Hepatic stellate cell (primary cell): ENCODE measurements around the gene UBE2M.
"Not testable (repeated sequence)": the region's sequence is repeated elsewhere in the genome, so short reads cannot be mapped to it uniquely, and the experiment has no call there.

Source experiments
- DNase-seq: peaks from one replicate; pipeline ENCODE4 v3.0.0; 2011; ENCODE audit warnings: low spot score

Gene UBE2M

GRCh38 chr19:58558066-58558622 is at the start of gene UBE2M:
Gene UBE2M, minus strand, starts transcription at chr19:58558611. Its CDS starts 230 bp downstream, at chr19:58558381.
- no peak for DNase-seq

DNA sequence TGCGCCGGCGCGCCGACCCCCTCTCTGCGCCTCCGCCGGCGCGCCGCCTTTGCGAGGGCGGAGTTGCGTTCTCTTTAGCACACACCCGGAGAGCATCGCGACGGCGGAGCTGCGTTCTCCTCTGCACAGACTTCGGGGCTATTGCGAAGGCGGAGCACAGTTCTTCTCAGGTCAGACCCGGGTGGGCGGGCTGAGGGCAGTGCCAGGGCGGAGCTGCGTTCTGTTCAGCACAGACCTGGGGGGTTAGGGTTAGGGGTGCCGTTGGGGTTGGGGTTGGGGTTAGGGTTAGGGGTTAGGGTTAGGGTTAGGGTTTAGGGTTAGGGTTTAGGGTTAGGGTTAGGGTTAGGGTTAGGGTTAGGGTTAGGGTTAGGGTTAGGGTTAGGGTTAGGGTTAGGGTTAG is 48.8 kb upstream of the UBE2M start:
- DNase-seq = not testable (repeated sequence)

GRCh38 chr19:58606251-58606896 is 48.0 kb upstream of the UBE2M start:
- DNase-seq = not testable (repeated sequence)

DNA sequence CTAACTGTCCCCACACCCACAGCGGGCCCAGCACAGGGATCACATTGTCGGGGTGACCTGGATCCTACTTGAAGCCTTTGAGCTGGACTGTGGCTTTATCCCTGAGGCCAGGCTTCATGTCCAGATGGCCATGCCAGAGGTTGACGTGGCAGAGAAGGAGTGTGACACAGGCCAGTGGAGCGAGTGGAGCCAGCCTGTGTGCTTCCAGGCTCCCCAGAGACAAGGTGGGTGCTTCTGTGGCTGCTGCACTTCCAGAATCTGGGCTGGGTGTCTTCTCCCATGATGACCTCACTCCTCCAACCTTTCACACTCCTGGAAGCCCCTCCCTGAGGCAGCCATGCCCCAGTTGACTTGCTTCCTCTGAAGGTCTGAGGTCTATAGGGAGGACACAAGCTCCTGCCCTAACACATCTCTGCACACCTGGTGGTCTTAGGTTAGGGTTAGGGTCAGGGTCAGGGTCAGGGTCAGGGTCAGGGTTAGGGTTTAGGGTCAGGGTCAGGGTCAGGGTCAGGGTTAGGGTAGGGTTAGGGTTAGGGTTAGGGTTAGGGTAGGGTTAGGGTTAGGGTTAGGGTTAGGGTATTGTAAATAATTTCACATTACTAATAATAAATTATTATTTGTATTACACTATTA is 27.8 kb upstream of the UBE2M start:
- no peak for DNase-seq

- DNase-seq = no peak
These were observed 27.2 kb upstream of the UBE2M start for GRCh38 chr19:58585442-58586132.

GRCh38 chr19:58584498-58585441 is 26.4 kb upstream of the UBE2M start:
- DNase-seq = no peak

- DNase-seq = no peak
These were observed 24.6 kb upstream of the UBE2M start for GRCh38 chr19:58582985-58583384.

- peak; percentile 82 for DNase-seq
These were observed 23.1 kb upstream of the UBE2M start for GRCh38 chr19:58581227-58582141.

GRCh38 chr19:58579473-58580142 is 21.2 kb upstream of the UBE2M start:
- no peak for DNase-seq

- DNase-seq = no peak
These were observed 19.9 kb upstream of the UBE2M start for GRCh38 chr19:58578012-58578925.

- not testable (repeated sequence) for DNase-seq
These were observed 19.2 kb upstream of the UBE2M start for GRCh38 chr19:58577581-58577980.

DNA sequence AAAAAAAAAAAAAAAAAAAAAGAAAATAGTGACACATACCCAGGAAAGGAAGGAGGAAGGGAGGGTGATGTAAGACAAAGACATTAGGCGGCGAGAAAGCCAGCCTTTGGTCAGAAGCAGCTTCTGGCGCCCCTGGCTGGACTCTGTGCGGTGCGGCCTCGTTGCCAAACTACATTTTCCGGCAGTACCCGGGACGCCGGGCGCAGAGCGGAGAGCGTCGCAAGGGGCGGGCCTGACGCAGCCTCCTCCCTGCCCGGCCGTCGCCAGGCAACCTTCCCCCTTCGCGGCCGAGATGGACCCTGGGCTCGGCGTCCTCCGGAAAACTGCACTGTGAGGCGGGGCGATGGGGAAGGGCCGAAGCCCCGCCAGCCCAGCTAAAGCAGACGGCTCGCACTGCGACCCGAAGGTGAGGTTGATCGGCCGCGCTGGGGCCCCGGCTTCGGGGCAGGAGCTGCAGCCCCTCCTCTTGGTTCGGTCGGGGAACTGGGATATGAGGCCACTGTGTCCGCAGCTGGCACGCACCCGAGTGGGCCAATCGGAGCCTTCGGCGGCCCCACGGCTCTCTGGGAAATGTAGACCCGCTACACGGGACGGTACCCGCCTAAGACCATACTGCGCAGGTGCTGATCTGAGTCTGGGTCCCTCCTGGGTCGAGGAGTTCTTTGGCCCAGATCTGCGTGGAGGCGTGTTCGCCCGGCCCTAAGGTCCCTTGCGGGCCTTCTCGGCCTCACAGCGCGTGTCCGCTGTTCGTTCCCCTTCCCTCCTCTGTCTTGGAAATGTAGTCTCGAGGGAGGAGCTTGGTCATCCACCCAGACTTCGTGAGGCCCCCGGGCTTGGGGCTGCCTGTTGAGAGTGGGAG is 17.0 kb upstream of the UBE2M start:
- peak; percentile 91 for DNase-seq

- DNase-seq = no peak
These were observed 15.3 kb upstream of the UBE2M start for GRCh38 chr19:58573658-58574164.

DNA sequence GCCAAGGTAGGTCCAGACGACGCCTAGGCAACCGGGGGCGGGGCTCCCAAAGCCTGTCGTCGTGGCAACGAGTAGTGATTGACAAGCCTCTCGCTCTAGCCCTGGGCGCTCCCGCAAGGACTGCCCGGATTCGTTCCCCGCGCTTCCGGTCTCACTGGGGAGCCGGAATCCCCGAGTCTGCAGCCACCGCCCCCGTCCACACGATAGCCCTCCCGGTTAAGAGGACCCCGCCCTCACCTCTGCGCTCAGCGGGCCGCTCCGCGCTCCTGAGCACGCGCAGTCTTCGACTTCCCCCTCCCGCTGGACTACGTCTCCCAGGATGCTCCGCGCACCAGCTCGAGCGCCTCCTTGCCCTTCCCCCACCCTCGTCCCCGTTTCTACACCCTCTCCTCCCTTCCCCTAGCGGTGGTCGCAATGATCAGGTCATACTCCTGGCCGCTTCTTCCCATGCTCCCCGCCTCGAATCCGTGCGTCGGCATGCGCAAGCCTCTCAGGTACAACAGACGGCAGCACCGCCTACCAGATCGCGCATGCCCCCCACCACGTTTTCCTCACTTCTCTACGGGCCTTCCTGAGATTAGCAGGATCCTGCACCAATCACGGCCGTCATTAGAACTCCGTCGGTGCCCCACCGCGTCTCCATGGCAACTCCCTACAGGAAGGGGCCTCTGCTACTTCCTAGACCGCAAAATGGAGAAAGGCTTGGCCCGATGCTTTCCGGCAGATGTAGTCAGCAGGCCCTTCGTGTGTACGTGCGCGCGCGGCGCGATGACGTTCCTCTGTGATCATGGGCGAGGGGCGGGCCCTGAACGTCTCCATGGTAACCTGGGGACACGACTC is 14.6 kb upstream of the UBE2M start, which contains the start of gene MZF1:
Gene MZF1, minus strand, starts transcription at position 518 of the 840 bp plus-strand sequence. CDS start 1,946 bp downstream, outside the sequence.
- peak; percentile 99 for DNase-seq

DNA sequence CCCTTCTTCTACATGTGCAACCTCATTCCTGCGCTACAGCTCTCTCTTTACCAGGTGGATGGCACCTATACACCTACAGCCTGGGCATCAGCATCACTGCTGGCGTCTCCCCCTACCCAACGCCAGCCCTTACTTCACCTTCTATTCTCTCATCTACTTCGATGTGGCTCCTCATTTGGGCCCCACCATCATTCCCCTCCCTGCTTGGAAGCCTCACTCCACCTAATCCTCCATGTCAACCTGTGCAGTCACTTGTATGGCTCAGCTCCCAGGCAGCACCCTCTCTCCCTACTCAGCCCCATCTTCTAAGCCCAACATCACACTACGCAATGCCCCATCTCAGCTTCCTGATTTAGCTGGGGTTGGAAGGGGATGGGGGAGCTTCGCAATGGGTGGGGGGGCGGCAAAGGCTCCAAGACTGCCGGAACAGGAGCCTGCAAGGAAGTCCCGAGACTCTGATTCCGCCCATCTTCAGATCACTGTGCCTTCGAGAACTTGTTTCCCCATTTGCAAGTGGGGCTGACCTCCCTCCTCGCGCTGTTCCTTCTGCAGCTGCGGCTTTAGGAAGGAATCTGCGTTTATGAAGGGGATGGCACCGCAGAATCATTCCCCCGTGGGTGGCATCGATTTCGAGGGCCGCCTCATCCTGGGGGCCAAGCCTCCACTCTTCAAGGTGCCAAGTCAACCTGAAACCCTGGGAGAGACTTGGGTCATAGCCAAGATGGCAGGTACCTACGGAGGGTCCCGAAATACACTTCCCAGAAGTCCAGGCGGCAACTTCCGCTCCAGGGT is 13.8 kb upstream of the UBE2M start:
- no peak for DNase-seq

GRCh38 chr19:58571575-58571947 is 13.2 kb upstream of the UBE2M start:
- DNase-seq = no peak
